ENCODE measurements around the gene NFAM1.

DNA sequence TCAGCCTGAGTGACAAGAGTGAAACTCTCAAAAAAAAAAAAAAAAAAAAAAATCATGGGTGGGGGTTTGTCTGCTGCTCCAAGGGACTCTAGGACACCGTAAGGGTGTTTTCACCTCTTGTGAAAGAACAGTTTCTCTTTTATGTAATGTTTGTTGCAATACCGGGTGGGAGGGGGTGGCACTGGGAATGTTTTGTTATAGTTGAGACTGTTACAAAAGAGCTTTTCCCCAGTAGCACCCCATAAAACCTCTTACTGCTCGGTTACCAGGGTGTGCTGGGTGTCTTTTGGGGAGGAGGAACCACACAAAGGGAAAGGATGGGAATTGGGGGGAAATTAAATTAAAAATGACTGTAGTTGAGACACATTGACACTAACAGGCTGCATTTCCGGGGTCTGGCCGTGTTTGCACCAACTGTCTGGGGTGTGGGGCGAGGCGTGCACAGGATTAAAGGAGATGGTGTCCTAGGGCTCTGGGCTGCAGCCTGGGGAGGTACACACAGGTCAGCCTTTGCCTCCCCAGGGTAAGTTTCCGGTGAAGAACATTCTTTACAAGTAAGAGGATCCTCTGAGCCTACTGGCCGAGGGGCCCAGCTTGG, 1.6 kb downstream of the NFAM1 start:
- TF ChIP-seq POLR2AphosphoS5 (IDR thresholded peaks at IDR 0.05; ENCODE audit: borderline replicate concordance, low read depth, low read length) (no peak), EZH2 (IDR thresholded peaks at IDR 0.05) (no peak)
